ENCODE data around the gene EVC.

EVC gene

GRCh38 chr4:5758741-5759140 lies 47.7 kb downstream of the EVC start:
- no peak for DNase-seq

- DNase-seq: no peak
These were observed 48.5 kb downstream of the EVC start for GRCh38 chr4:5759236-5760075.

DNA sequence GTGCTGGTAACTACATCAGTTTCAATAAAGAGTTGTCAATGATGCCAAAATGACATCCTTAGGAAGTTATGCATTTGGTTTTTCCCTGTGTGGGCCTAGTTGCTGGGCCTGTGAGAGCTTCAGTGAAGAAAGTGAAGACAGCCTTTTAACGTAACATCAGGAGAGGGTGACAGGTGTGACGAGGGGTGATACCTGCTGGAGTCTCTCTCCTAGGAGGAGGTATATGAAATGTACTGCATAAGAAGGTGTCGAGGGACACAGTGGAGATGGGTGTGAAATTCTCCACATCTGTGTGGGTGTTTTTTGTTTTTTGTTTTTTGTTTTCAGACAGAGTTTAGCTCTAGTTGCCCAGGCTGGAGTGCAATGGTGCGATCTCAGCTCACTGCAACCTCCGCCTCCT lies 49.2 kb downstream of the EVC start:
- DNase-seq: no peak

- DNase-seq: no peak
These were observed 50.0 kb downstream of the EVC start for GRCh38 chr4:5760936-5761480.

DNA sequence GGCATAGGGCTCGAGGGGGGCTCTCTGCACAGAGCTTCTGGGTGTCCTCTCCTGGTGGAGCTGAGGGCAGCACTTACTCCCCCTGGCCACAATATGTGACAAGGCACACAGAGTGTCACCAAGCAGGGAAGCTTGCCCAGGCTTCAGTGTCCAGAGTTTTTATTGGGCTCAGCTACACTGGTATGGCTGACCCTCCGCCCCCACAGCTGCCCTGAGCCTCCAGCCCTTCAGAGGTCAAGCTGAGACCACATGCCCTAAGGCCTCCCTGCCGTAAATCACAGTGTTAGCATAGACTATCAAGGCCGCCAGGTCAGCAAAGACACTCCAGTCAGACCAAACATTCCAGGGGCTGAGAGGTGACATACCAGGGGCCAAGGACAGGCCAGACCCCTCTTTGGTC lies 59.0 kb downstream of the EVC start:
- no peak for DNase-seq

DNA sequence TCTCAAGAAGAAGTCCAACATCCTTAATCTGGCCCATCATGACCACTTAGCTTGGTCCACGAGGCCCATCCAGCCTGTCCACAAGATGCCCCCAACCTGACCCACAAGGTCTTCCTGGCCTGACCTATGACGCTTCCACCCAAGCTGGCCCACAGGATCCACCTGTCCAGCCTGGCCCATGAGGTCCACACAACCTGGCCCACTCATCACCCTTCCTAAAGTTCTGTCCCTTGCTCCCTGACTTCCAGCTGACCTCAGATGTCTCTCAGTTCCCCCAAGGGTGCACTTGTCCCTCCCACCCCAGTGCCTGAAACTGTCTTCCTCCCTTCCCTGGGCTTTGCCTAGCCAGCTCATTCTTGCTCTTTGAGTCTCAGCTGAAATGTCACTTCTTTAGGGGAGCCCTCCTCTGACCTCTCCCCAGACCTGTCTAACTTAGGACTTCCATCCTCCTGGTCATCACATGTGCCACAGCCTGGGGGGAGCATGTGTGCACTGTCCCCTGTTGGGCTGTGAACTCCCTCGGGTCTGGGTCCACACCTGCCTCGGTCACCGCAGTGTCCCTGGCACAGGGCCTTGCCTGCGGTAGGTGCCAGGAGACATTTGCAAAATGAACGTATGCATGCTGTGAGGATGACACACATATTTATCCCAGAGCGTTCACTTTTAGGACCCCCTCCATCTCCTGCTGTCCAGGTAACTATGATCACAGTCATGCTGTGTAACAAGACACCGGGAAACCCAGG lies 61.7 kb downstream of the EVC start:
- DNase-seq: no peak

DNA sequence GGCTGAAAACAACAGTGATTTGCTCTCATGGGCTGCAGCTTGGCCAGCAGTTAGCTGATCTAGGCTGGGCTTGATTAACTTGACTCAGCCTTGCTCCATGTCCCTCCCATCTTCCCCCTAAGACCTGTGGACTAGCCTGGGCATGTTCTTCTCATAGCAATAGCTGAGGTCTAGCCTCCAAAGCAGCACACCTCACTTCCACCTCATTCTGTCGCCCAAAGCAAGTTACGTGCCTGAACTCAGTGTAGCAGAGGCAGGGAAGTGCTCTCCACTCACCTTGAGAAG lies 62.2 kb downstream of the EVC start:
- DNase-seq: no peak

DNA sequence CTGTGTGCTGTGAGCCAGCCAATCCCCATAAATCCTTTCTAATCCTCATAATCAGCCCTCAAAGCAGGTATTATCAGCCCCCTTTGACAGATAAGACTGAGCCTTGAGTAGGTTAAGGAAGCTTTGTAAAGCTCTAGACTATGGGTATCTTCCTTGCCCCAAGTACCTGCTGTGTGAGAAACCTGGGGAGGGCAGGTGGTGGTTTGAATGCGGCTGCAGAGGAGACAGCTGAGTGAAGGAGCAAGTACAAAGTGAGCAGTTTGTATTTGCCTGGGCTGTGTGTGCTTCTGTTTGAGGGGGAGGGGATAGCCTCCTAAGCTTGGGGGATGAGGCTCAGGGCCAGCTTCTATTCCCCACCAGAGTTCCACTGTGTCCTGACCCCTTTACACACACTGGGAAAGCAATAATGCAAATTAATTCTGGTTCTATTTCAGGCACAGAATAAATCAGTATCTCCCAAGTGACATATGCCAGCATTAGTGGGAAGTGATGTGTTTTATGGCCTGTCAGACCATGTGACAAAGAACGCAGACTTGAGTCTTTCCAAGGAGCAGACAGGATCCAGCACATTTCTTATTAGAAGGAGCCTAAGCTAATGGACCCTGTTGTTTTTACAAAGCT lies 63.5 kb downstream of the EVC start:
- no peak for DNase-seq

DNA sequence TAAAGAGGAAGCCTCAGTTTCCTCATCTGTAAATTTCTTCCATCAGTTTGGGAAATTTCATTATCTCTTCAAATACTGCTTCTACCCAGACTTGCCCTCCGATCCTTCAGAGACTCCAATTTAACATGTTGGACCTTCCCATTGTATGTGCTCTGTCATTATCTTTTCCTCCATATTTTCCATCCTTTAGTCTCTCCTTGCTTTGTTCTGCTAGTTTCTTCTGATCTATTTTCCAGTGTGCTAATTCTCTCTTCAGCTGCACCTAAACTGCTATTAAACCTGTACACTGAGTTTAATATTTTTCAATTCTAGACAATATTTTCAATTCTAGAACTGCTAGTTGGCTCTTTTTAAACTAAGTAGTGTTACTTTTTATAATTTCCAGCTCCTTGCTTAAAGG lies 65.5 kb downstream of the EVC start:
- no peak for DNase-seq

- no peak for DNase-seq
These were observed 70.0 kb downstream of the EVC start for GRCh38 chr4:5780831-5781480.

DNA sequence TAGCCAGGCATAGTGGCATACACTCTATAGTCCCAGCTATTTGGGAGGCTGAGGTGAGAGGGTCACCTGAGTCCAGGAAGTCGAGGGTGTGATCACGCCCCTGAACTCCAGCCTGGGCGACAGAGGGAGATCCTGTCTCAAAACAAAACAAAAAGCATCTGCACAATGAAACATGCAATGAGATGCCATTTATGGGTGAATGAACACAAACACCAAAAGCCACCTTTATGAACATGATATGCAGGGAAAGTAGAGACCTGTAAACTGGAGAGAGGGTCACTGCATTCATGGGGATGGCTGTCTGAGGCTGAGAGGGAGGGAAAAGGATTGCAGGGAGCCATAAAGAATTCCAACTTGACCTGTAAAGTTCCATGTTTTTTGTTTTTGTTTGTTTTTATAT lies 70.7 kb downstream of the EVC start:
- no peak for DNase-seq

GRCh38 chr4:5782829-5783476 lies 72.0 kb downstream of the EVC start:
- peak; percentile 57 for DNase-seq

DNA sequence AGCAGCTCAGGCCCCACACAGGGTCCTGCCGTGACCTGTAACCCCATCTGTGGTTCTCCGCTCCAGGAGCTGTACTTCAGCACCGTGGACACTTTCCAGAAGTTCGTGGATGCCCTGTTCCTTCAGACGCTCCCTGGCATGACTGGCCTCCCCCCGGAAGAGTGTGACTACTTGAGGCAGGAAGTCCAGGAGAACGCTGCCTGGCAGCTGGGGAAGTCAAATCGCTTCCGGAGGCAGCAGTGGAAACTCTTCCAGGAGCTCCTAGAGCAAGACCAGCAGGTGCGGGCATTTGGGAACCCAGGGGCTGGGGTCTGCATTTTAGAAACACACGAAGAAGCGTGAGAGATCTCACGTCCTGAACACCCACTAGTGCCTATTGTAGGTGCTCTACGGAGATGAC lies 72.5 kb downstream of the EVC start:
- DNase-seq: no peak

- DNase-seq: no peak
These were observed 73.0 kb downstream of the EVC start for GRCh38 chr4:5784021-5784420.

- no peak for DNase-seq
These were observed 74.1 kb downstream of the EVC start for GRCh38 chr4:5784960-5785611.

- no peak for DNase-seq
These were observed 75.0 kb downstream of the EVC start for GRCh38 chr4:5785806-5786680.

DNA sequence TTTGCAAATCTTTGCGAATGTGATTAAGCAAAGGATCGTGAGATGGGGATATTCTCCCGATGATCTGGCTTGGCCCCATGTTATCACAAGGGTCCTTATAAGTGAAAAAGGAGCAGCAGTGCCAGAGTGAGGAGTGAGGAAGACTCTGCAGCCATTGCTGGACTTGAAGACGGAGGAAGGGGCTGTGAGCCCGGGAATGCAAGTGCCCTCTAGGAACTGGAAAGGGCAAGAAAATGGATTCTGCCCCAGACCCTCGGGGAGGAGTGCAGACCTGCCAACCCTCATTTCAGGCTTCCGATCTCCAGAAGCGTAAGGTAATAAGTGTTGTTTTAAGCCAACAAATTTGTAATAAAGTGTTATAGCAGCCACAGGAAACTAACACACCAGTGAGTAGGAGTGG lies 76.3 kb downstream of the EVC start:
- DNase-seq: no peak

- DNase-seq: no peak
These were observed 77.1 kb downstream of the EVC start for GRCh38 chr4:5788144-5788543.

DNA sequence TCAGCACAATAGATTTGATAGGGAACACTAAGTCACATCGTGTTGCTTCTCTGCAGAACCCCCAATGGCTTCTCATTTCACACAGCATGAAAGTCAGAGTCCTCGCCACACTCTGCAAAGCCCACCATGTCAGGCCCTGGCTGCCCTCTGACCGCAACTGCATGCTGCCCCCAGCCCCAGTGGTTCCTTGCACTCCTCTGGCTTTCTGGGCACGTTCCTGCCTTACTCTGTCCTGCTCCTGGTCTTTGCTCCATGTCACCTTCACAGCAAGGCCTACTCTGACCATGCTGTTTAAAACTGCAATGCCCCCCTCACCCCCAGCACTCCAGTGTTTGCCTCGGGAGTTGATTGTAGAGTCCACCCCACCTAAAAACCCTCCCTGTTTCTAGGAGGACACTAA lies 78.1 kb downstream of the EVC start:
- DNase-seq: no peak

DNA sequence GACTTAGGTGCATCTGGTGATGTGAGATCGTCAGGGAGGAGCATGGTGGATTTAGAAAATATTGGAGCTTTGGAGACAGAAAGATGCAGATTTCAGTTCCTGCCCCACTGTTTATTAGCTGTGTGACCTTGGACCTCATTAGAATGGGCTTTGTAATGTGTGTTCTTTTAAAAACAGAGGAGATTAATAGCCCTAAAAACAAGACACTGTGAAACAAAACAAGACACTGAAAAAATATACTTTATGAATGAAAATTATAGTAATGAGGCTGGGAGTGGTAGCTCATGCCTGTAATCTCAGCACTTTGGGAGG lies 79.5 kb downstream of the EVC start:
- no peak for DNase-seq

- no peak for DNase-seq
These were observed 80.7 kb downstream of the EVC start for GRCh38 chr4:5791654-5792053.

DNA sequence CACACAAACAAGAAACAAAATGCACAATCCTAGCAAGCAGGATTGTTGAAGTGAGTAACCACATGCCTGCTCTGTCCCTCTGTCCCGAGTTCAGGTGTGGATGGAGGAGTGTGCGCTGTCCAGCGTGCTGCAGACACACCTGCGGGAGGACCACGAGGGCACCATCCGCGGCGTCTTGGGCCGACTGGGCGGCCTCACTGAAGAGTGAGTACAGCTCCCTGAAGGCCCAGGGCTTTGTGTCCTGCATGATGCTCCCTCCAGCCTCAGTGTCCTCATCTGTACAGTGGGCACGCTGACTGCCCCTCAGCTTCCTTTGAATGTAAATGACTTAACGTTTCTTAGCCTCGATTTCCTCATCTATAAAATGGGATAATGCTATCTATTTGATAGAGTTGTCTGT lies 82.5 kb downstream of the EVC start:
- no peak for DNase-seq
